HEK293 (cell line): Measurements from ENCODE around the gene S100A10.

Source experiments
- GLIS2 ChIP-seq: fragments of 450-650 bp; formaldehyde crosslinking; IDR thresholded peaks from 2 replicates; pipeline ENCODE4 v1.5.1; 2016; ENCODE audit warnings: missing biosample characterization, missing genetic modification characterization
- KLF8 ChIP-seq: fragments of 450-650 bp; formaldehyde crosslinking; IDR thresholded peaks from 2 replicates; pipeline ENCODE4 v1.5.1; 2016; ENCODE audit warnings: missing biosample characterization, missing genetic modification characterization
- MYNN ChIP-seq: fragments of 450-650 bp; formaldehyde crosslinking; IDR thresholded peaks from 2 replicates; pipeline ENCODE4 v1.5.1; 2016; ENCODE audit warnings: missing biosample characterization, missing genetic modification characterization, borderline replicate concordance
- ZNF16 ChIP-seq: fragments of 450-650 bp; formaldehyde crosslinking; IDR thresholded peaks from 2 replicates; pipeline ENCODE4 v1.5.1; 2016; ENCODE audit warnings: low read depth, missing biosample characterization, missing genetic modification characterization
- ZNF302 ChIP-seq: fragments of 450-650 bp; formaldehyde crosslinking; IDR thresholded peaks from 2 replicates; pipeline ENCODE4 v1.5.1; 2016; ENCODE audit warnings: missing biosample characterization, missing genetic modification characterization, low read depth

GRCh38 chr1:151944857-151945575 is 48.6 kb downstream of the S100A10 start:
- TF ChIP-seq GLIS2 (no peak), ZNF16 (tag by site-specific recombination) (no peak), ZNF302 (tag by site-specific recombination) (no peak), MYNN (no peak), KLF8 (tag by site-specific recombination) (no peak)
